GM18507 (cell line): ENCODE results near the gene LRIT2.
"Not testable (repeated sequence)": the region's sequence is repeated elsewhere in the genome, so short reads cannot be mapped to it uniquely, and the experiment has no call there.

Source experiments
- DNase-seq: peaks from one replicate; pipeline ENCODE4 v3.0.0; 2011; ENCODE audit warnings: low read depth; ENCODE audit not compliant: insufficient read length; ENCODE audit errors: extremely low spot score
- FAIRE-seq: peaks from 2 replicates; lab custom pipeline; 2011; peaks lifted over from hg19 to GRCh38; lab: Jason Lieb, UNC

LRIT2 gene

GRCh38 chr10:84193846-84194423 is 31.4 kb downstream of the LRIT2 start:
- no peak for DNase-seq
- FAIRE-seq = no peak

GRCh38 chr10:84193327-84193726 is 32.0 kb downstream of the LRIT2 start:
- DNase-seq (no peak), FAIRE-seq (no peak)

GRCh38 chr10:84191106-84191505 is 34.2 kb downstream of the LRIT2 start:
- FAIRE-seq (no peak), DNase-seq (no peak)

- DNase-seq = no peak
- FAIRE-seq = no peak
These were observed 34.7 kb downstream of the LRIT2 start for GRCh38 chr10:84190621-84191020.

GRCh38 chr10:84188815-84189214 is 36.5 kb downstream of the LRIT2 start:
- no peak for DNase-seq
- no peak for FAIRE-seq

GRCh38 chr10:84185526-84186175 is 39.7 kb downstream of the LRIT2 start:
- FAIRE-seq = no peak
- DNase-seq = no peak

- FAIRE-seq (no peak), DNase-seq (no peak)
These were observed 40.8 kb downstream of the LRIT2 start for GRCh38 chr10:84184517-84184916.

GRCh38 chr10:84181631-84182030 is 43.7 kb downstream of the LRIT2 start:
- FAIRE-seq = no peak

GRCh38 chr10:84180386-84180785 is 45.0 kb downstream of the LRIT2 start:
- DNase-seq, FAIRE-seq: not testable (repeated sequence)

More at GRCh38 chr10:84181631-84182030, 43.7 kb downstream of the LRIT2 start:
- DNase-seq = no peak

GRCh38 chr10:84179059-84179710 is 46.2 kb downstream of the LRIT2 start:
- DNase-seq (no peak), FAIRE-seq (peak; percentile 60)

GRCh38 chr10:84178160-84178609 is 47.2 kb downstream of the LRIT2 start:
- no peak for DNase-seq
- no peak for FAIRE-seq

GRCh38 chr10:84177541-84178141 is 47.7 kb downstream of the LRIT2 start:
- DNase-seq = no peak
- FAIRE-seq = peak; percentile 90

- FAIRE-seq (no peak), DNase-seq (no peak)
These were observed 48.4 kb downstream of the LRIT2 start for GRCh38 chr10:84176836-84177474.

GRCh38 chr10:84176351-84176750 is 49.0 kb downstream of the LRIT2 start:
- no peak for FAIRE-seq
- no peak for DNase-seq

- DNase-seq (no peak), FAIRE-seq (no peak)
These were observed 49.9 kb downstream of the LRIT2 start for GRCh38 chr10:84175436-84175835.

GRCh38 chr10:84173501-84173929 is 51.8 kb downstream of the LRIT2 start, which contains the start of gene GPR15LG:
TSS of gene GPR15LG (plus strand) at chr10:84173801. CDS start at chr10:84173852, 51 bp downstream.
- FAIRE-seq = peak; percentile 84
- DNase-seq = no peak

GRCh38 chr10:84172467-84173356 is 52.6 kb downstream of the LRIT2 start:
- FAIRE-seq = no peak
- DNase-seq = no peak

- FAIRE-seq = peak; percentile 84
These were observed 53.5 kb downstream of the LRIT2 start for GRCh38 chr10:84171700-84172466.

More at GRCh38 chr10:84171700-84172466, 53.5 kb downstream of the LRIT2 start:
- DNase-seq = not testable (repeated sequence)
